Hematopoietic multipotent progenitor cell treated with erythropoietin and hydrocortisone succinate and interleukin-3 and kit ligand, for 15 days (in vitro differentiated cells): ENCODE measurements around the gene GABPB1.
"Not testable (repeated sequence)": the region's sequence is repeated elsewhere in the genome, so short reads cannot be mapped to it uniquely, and the experiment has no call there.

ENCODE experiments used
- DNase-seq: peaks from one replicate; pipeline ENCODE4 v3.0.0-alpha.2; 2015; ENCODE audit warnings: low spot score

The GABPB1 gene

DNA sequence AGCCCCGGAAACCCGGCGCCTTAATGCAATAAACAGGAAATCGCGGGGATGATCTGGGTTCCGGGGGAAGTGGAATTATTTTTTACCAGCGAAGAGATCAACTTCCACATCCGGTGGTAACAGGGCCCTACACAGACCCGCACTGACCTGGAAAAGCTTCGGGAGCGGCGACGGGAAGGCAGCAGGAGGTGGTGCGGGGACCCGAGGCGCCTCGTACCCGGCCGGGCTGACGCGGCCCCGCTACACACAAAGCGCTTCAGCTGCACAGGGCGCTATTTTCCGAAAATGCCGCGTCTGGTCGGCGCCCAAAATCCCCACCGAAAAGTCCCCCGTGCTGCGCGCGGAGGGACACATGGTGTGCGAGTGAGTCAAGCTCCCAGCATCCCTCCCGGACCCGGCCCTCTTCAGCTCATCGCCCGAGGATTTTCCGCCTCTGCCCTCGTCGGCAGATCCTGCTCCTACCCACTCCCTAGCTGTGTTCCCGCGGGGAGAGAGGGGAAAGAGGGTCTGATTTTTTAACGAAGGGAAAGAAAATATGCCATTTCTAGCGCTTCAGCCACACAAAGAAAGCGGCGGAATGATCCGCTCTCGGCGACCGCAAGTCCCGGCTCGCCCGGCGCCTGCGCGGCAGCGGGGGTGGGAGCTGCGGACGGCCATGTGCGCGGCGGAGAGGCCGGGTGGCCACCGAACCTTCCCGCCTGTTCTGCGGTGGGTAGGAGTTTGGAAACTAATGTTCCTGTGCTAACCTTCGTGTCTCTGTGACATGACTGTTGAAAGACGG, at the start of gene GABPB1:
Gene GABPB1 (minus strand): TSS at position 361 of the 781 bp plus-strand sequence. CDS start 45,400 bp downstream, outside the sequence.
- peak; percentile 89 for DNase-seq

DNA sequence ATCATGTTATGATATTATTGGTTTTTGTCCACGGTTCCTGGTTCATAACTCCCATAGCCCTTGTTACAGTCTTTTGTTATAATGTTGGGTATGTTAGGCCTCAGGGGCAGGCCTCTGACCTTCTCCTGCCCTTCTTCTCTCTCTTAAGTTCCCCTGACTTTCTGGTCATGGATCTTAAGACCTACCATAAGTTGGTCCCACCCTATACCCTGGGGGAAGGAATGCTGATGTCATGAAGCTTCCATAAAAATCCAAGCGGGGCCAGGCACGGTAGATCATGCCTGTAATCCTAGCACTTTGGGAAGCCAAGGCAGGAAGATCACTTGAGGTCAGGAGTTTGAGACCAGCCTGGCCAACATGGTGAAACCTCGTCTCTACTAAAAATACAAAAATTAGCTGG, 36.6 kb upstream of the GABPB1 start:
- DNase-seq, result not testable (repeated sequence)

GRCh38 chr15:50390554-50391264, 35.7 kb upstream of the GABPB1 start:
- no peak for DNase-seq

GRCh38 chr15:50382408-50382807, 27.4 kb upstream of the GABPB1 start:
- DNase-seq, result not testable (repeated sequence)

GRCh38 chr15:50381438-50381837, 26.4 kb upstream of the GABPB1 start:
- DNase-seq, result no peak

GRCh38 chr15:50380089-50380488, 25.1 kb upstream of the GABPB1 start:
- no peak for DNase-seq

DNA sequence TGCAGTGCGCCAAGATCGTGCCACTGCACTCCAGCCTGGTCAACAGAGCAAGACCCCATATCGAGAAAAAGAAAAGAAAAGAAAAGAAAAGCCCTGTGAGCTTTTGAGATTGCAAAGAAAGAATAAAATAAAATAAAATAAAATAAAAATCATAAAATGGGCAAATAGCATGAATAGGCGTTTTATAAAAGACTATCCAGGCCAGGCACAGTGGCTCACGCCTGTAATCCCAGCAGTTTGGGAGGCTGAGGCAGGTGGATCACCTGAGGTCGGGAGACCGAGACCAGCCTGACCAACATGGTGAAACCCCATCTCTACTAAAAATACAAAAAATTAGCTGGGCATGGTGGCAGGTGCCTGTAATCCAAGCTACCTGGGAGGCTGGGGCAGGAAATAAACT, 24.4 kb upstream of the GABPB1 start:
- DNase-seq, result not testable (repeated sequence)

DNA sequence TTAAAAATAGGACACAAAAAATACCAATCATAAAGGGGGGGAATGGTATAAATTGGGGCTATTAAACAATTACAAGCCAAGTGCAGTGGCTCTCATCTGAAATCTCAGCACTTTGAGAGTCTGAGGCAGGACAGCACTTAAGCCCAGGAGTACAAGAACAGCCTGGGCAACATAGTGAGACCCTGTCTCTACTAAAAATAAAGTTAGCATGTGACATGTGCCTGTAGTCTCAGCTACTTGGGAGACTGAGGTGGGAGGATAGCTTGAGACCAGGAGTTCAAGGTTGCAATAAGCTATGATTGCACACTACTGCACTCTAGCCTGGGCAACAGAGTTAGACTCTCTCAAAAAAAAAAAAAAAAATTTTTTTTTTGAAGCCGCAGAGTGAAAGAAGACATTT, 23.8 kb upstream of the GABPB1 start:
- no peak for DNase-seq

- DNase-seq, result no peak
These were observed 23.1 kb upstream of the GABPB1 start for GRCh38 chr15:50377867-50378751.

DNA sequence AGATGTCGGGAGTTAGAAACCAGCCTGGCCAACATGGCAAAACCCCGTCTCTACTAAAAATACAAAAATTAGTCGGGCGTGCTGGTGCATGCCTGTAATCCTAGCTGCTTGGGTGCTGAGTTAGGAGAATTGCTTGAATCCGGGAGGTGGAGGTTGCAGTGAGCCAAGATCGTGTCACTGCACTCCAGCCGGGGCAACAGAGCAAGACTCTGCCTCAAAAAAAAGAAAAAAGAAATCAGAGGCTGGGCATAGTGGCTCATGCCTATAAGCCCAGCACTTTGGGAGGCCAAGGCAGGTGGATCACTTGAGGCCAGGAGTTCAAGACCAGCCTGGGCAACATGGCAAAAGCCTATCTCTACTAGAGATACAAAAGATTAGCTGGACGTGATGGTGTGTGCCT, 14.6 kb upstream of the GABPB1 start:
- DNase-seq, result not testable (repeated sequence)

- DNase-seq, result no peak
These were observed 11.0 kb upstream of the GABPB1 start for GRCh38 chr15:50365971-50366370.

GRCh38 chr15:50365570-50365969, 10.6 kb upstream of the GABPB1 start:
- DNase-seq, result no peak

DNA sequence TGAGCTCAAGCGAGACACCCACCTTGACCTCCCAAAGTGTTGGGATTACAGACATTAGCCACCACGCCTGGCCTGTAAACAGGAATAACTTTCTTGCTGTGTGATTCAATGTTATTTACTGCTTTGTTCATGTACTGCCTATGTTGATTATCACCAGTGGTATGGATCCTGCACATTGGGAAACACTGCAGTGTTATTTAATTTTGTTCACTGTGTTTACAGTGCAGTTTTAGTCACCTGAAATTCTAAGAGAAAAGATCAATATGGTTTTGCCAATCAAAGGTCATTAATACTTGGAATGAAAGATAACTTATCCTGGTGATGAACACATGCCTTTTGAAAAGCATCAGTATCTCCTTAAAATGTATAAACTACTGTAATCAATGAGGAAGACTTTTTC, 8.6 kb upstream of the GABPB1 start:
- no peak for DNase-seq

GRCh38 chr15:50361756-50362155, 6.8 kb upstream of the GABPB1 start:
- DNase-seq, result no peak

- DNase-seq, result peak; percentile 30
These were observed 3.8 kb upstream of the GABPB1 start for GRCh38 chr15:50358845-50359244.

GRCh38 chr15:50355980-50356379, 982 bp upstream of the GABPB1 start:
- DNase-seq, result no peak

DNA sequence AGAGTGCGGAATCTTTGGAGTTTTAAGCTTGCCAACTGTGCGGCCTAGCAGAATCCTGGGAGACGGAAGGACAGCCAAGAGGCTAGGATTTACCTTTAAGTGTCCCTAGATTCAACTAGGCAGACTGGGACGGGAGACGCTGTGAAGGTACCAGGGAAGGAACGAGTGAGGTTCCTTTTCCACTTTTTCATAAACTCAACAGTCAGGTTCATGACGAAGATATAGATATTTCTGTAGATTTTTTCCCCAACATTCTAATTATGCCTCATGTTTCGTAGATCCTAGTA, 564 bp upstream of the GABPB1 start:
- DNase-seq, result no peak

DNA sequence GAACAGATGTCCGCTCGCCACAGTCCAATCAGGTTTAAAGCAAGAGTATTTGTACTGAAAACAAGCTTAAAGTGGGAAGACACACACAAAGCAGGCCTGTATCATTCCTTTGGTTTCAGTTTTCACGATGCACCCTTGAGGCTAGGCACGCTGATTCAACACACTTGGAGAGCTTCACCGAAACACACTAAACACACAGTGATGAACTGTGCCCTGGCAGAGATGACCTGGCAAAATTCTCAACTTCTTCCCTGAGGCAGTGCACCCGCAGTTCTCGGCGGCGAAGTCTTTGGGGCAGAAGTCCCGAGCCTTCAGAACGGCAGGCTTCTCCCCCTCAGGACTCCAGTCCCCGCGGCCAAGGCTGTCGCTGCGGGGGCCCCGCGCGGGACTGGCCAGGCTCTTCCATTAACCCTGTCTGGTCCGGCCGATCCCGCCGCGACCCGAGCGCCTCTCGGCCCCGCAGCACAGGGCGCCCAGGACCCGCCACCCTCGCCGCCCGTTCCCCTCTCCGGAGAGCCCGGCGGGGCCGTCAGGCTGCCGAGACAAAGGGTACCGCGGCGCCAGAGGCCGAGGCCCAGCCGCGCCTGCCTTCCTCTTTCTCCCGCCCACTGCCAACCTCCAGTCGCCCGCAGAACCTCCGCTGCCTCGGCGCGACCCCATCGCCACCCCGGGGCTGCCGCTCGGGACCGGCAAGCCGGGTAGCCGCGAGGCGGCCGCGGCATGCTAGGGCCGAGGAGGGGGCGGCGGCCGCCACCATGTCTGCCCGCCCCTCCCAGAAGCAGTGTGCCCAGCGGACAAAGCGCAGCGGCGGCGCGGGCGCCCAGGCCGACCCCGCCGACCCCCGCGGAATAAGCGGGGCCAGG, 792 bp downstream of the GABPB1 start:
- peak; percentile 80 for DNase-seq

DNA sequence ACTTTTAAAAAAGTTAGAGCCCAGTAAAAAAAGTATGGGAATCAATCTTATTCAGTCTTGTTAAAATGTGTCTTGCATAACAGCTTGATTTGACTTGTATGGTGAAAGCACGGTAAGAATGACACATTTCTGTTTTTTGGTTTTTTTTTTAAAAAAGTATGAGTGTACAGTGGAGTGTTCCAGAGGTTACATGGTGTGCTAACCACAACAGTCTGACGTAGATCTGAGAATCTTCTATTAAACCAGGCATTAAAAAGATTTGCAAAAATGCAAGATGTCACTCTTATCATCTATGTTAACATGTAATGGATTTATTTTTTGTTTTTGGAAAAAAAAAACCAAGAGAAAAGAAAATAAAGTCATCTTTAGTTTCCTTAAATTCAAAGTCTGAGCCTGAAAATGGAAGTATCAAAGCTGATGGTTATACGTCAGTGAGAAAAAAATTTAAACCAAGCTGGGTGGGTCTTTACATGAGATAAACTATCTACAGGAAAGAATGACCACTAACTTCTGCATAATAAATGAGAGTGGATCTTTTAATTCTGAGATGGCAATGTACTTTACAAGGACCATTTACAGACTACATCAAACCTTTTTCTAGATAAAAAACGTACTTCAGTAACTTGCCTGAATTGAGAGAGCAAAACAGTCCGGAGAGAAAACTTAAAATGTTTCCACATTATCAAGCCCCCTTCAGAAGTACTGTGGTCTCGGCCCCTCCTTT, 1.6 kb downstream of the GABPB1 start:
- DNase-seq, result no peak

DNA sequence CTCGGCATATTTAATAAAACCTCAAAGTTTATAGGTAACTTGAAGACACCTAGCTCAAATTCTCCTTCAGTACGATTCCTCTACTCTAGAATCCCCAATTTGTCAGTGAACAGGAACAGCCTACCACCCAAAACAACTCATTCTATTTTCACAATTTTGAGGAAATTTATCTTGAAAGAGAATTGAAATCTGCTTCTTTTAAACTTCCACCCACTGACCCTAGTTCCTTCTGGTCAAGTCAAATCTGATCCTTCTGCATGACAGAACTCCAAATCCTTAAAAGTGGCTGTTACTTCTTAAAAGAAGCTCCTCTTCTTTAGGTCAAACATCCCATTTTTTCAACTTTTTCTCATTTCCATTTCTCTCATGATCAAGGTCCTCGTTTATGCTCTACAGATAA, 4.4 kb downstream of the GABPB1 start:
- DNase-seq, result no peak

DNA sequence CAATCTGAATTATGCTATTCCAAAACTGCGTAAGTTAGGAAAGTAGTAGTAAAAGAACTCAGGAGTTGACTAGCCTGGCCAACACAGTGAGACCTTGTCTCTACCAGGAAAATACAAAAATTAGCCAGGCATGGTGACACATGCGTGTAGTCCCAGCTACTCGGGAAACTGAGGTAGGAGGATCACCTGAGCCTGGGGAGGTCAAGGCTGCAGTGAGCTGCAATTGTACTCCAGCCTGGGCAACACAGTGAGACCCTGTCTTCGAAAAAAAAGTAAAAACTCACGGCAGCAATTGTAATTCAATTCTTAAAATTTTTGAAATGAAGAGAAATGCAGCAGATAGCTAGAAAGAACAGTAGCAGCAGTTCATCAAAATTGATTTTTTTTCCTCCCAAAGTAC, 9.7 kb downstream of the GABPB1 start:
- DNase-seq, result no peak
